HG03354 (cell line): ENCODE data around the gene RSPO3.

Experiments used
- ATAC-seq: cut with Tn5 transposase; IDR thresholded peaks from one replicate; pipeline ENCODE4 v1.9.1; 2021; ENCODE audit warnings: mild to moderate bottlenecking; ENCODE audit not compliant: unreplicated experiment, poor library complexity, severe bottlenecking

The RSPO3 gene

DNA sequence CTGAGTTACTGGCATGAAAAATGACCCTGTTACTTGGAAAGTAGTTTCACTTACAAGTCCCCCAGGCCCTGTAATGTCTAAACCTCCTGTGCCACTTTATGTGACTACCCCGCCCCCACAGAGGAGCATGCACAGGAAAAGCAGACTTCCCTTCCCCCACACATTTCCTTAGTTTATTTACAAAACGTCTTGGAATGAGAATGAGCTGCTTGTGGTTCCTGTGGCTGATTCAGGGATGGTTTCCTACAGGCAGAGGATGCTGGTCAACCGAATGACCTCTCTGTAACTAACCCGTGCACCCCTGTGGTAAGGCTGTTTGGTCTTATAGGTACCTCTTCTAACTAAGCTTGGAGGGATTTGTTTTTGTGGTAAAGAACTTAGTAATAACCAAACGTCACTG lies 28.5 kb downstream of the RSPO3 start:
- ATAC-seq = no peak

DNA sequence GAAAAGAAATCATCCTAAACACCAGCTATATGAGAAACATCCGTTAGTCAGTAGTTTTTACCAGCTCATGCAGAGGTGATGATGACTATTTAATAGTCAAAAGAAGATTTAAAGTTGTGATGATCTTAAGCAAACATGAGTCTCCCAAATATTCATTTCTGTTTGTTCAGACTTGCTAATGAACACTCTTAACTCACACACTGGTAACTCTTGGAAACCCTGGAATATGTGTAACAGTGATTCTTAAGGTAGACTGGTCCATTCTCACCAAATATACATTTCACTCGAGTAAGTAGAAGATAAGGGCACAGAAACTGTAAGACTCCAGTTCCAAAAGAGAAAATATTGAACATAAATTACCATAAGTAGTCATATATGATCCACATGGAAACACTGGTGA lies 29.1 kb downstream of the RSPO3 start:
- ATAC-seq = no peak

GRCh38 chr6:127148511-127148910 lies 30.0 kb downstream of the RSPO3 start:
- ATAC-seq = no peak

GRCh38 chr6:127154509-127154908 lies 36.0 kb downstream of the RSPO3 start:
- ATAC-seq = no peak

- ATAC-seq = no peak
Measured at GRCh38 chr6:127160484-127160883, 42.0 kb downstream of the RSPO3 start.

DNA sequence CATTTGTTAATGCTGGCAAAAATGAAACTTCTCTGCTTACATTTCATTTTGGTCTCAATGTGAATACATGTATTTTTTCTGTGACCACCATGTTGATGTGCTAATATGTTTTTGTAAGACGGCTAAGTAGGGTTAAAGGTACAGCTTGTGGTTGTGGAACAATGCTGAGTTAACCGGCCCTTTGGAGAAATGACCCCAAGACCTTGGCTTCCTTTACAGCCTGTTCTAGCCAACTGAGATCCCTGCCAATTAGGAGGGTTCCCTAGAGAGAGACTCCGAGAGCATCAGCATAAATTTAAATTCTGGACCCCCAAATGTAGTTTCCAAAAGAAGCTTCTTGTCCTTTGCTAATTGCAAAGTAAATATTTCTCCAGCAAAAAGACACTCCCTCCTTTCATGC lies 44.4 kb downstream of the RSPO3 start:
- ATAC-seq = no peak

DNA sequence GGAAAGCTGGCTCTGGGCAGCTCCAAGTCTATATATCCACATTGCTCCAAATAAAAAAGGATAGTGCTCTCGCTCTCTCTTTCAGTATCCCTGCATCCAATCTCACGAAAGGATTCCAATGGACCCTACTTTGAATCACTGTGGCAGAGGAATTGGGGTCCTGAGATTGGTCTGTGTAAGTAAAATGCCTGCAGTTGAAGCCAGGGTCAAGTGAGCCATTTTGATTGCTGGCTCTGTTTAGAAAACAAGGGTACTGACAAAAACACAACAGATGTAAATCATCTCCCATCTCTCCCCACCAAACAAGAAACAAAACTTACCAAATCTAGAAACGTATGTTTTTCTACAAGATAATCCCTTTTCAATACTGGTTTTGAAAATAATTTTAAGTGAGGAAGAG lies 45.6 kb downstream of the RSPO3 start:
- no peak for ATAC-seq

GRCh38 chr6:127164565-127164964 lies 46.1 kb downstream of the RSPO3 start:
- no peak for ATAC-seq

DNA sequence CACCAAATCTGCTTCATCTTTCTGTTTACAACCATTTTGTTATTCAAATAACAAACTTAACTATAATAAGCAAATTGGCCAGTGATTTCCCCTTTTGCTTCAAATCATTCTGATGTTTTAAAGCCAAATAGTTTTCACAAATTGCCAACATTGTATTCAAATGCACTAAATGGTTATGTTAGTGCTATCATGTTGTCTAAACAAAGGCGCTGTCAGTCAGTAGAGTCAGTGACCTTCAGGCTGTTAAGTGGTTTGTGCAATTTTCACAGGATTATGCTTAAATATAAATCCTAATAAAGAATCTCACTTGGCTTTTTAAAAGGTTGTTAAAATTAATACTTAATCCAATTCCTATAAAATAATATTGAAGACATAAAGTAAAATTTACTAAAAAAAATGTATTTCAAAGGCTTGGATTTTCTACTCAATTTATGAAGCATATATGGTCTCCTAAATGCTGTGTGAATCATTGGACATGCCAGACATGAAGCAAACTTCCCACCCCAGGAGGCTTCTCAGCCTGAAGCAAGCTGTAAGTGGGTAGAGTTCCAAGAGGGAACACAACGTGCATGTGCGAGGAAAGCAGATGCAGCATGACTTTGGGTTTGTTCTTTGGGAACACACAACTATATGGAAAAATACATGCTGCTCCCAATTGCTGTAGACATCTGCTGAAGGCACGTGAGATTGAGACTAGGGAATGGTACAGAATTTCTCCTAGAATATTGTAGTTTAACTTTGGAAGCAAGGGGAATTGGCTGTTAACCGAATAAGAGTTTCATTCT lies 54.9 kb downstream of the RSPO3 start:
- no peak for ATAC-seq

- ATAC-seq = no peak
Measured at GRCh38 chr6:127176146-127176545, 57.7 kb downstream of the RSPO3 start.

DNA sequence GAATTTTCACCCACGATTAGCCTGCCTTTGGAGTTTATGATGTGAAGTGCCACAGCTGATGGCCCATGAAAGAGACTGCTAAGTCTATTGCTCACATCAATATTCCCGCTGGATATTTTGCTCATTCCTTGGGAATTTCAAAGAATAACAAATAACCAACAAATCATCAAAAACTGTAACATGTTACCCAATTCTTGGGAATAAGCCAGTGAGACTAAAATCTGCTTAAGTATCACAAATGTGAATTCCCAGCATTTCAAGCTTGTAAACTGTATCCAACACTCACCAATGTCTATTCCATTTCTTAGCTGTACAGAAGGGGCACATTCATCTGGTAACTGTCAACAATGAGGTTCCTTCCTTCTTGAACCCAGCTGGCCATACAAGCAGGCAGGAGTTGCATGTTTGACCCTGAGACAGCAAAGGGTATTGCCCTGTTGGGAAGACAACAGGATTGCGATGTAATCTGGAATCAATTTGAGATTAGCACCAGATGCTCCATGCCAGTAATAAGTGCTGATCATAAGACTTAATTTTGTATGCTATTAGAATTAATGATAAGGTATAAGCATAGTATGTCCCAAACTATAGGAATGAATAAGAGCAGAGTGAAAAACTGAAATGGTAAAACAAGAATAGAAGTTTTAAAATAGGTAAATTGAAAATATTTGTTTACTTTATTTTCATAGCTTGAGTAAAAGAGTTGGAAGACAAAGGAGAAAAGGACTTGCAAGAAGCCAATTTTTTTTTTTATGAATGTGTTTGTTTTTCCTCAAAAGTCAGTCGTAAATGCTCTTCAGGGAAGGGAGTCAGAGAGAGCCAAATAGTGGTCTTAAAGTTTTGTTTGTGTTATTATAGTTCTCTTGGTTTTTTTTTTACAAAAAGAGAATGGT lies 58.8 kb downstream of the RSPO3 start:
- no peak for ATAC-seq

DNA sequence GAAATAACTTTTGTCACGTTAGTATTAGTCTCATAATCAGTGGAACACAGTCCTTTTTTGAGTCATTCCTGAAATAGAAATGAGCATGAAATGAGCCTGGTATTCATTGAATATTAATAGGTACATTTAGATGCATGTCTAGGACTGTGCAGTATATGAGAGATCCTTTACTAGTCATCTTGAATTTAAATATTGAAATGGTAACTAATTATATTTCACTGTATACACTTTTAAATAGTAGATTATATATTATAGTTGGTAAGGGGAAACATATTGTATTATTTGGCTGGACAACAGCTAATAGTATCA lies 59.4 kb downstream of the RSPO3 start:
- ATAC-seq = peak; percentile 54

DNA sequence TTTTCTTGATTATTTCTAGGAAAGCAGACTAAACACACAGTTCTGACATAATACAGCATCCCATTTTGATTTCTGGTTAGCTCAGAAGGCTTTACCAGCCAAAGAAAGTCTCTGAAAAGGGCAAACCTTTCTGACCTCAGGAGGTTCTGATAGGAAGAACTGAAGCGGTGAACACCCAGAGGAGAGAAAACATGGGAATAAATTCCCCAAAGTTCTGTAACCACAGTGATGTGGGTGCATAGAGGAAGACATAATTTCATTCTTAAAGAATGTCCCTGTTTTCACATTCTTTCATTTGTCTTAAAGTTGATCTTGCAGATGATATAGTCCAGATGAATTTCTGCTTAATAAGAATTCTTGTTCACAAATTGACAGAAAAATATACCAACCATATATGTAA lies 60.3 kb downstream of the RSPO3 start:
- ATAC-seq = no peak

DNA sequence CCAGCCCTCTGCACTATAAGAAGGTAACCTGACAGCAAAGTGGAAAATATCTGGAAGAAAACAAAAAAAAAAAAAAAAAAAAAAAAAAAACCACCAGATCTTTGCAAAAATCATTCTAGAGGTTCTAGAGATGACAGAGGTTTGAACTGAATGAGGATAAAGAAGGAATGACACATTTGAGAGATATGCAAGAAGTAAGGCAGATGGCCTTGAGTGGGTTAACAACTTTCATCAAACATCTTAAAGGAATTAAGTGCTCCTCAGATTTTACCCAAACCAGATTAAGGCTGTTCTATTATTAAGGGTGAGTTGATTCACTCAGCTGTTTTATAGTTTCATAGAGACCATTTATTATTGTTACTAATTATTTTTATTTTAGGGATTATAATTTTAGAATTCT lies 62.0 kb downstream of the RSPO3 start:
- no peak for ATAC-seq

DNA sequence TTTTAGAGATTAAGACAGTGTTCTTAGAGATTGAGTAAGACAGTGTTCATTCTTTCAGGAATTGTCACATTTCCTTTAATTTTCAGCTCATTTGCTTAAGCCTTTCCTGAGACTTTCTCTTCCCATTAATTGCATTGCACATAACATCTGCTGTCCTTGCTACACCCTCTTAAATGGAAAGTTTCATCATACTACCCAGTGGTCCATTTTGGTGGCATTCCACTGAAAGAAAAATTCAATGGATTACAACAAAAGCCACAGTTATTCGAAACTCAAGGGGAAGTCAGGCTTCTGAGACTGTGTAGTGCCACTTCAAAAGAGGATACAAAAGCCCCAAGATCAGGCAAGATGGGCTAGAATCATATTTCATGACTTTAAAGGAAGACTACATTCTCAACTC lies 64.0 kb downstream of the RSPO3 start:
- ATAC-seq = no peak

DNA sequence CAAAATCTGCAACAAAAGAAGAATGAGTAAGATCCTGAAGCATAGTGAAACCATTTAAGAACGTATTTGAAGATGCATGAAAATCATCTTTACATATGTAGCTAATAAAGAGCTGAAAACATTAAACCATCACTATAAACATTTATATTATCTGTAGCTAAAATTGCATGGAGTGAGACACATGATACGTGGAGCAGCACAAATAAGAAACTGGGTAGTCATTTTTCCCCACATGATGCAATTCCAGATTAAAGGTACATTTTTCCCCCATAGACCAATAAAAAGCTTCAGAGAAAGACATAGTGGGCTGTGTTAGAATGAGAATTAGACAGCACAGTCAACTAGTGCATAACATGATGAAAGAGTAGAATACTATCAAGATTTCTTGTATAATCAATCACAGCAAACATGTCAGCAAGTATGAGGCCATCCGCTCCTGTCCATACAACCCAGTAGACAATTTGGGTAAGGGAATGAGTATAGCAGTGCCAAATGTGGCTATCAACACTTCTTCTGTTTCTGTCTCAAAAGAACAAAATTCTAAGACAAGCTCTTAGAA lies 67.0 kb downstream of the RSPO3 start:
- ATAC-seq = no peak

DNA sequence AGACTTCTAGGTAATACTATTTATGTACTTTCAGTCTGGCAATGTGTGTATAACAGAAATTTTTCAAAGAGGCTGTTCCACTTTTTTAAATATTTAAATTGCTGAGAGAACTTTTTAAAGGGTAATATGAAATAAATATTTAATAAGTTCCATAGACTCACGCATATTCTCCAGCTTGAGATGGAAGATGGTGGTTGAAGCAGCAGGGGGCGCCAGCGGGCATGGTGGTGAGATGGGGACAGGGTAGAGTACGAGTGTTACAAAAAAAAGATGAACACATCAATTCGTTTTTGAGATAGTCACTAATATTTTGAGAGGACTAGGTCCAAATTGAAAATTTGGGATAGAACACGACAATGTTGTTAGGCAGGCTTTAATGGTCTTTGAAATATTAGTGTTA lies 68.4 kb downstream of the RSPO3 start:
- ATAC-seq = peak; percentile 79

- no peak for ATAC-seq
Measured at GRCh38 chr6:127188744-127189143, 70.3 kb downstream of the RSPO3 start.

DNA sequence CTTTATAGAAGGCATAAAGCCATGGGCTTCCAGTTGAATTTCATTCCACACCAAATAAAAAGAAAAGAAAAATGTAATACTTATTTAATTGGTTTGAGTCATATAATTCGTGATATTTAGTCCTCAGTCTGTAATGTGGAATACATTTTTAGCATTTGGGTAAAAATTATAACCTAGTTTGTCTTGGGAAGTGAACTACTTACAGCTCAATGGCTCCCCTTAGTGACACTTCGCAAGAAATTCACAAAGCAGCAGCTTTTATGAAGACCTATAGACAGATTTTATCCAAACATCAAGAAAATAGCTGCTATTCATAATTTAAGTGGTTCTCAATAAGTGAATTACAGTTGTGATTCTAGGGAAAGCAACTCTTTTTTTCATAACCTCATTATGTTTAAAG lies 72.1 kb downstream of the RSPO3 start:
- no peak for ATAC-seq

- ATAC-seq = no peak
Measured at GRCh38 chr6:127191716-127192115, 73.2 kb downstream of the RSPO3 start.
